Measurements from ENCODE around the gene OAF.
"Not testable (repeated sequence)": the region's sequence is repeated elsewhere in the genome, so short reads cannot be mapped to it uniquely, and the experiment has no call there.

Gene OAF

DNA sequence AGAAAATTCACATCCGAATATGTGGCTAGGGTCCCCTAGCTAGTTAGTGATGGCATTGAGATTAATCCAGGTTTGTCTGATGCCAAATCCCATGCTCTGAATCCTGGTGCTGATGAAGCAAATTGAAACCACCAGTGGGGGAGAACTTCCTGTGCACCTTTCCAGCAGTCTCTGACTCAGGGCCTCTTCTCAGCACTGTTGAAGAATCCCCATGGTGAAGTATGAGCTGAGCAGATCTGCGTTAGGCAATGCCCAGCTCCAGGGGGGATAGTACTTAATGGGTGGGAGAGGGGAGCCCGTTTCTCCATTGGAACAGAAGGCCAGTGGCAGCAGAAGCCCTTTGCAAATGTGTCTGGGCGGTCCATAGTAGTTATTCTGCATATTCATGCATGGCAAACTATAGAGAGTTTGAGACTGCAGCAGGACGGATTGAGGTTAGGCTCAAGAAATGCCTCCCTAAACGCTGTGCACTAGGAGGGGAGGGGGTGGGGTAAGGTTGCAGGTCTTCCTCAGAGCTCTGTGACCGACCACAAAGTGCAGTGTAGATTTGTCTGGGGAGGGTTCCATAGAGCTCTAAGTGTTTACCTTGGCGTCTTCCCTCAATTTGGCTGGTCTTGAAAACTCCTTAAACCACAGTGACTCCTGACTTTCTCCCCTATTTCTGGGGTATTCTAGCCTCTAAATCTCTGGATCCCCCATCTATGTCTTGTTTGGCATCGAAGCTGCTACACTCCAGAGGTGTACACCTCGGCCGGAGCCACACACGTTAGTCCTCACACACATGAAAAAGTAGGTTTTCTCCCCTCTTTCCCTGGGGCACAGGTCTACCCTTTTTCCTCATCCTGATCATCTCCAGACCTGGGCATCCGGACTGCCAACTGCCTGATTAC, 33.9 kb downstream of the OAF start:
- no peak for DNase-seq

DNA sequence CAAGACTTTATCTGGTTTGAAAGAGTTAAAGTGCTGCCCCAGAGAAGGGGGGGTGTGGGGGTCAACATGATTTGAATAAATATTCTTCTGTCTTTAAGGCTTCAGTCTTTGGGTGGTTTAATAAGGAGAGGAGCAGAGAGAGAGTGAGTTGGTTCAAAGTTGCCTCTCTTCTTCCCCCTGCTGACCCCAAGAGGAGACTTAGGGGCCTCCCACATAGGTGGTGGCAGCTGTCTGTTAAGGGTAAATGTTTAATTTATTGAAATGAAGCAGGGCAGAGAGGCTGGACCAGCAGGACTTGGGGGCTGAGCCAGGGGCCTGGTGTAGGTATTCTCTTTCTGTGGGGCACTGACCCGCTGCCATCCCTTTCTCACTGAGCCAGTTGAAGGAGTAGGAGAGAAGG, 34.6 kb downstream of the OAF start:
- DNase-seq, result no peak

DNA sequence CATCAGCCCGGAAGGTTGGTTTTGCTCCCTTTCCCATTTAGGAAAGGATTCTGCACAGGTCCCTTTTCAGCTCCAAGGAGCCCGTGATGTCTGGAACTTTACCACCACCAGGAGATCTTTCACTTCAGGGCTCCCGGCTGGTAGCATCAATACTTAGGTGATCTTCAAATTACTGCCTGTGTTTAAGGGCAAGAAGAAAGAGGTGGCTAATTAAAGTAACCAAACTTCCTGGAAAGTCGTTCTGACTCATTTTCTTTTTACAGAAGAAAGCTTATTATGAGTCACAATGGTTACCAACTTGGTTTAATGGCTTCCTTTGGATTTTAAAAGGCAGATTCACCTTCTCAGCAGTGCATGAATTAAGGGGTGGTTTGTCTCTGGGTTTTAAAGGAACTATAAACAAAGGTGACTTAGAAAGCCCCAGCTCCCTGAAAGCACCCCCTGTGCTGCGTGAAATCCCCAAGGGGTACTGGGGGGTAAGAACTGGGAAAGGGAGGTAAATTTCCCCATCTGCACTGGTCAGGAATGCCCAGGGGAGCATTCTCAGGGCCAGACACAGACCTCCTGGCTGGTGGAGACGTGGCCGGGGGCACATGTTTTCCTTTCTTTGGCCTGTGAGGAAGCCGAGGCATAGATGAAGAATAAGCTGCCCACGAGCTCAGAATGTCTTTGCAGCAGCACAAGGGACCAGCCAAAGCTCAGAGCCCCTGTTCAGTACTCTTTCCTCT, 37.9 kb downstream of the OAF start:
- no peak for DNase-seq

DNA sequence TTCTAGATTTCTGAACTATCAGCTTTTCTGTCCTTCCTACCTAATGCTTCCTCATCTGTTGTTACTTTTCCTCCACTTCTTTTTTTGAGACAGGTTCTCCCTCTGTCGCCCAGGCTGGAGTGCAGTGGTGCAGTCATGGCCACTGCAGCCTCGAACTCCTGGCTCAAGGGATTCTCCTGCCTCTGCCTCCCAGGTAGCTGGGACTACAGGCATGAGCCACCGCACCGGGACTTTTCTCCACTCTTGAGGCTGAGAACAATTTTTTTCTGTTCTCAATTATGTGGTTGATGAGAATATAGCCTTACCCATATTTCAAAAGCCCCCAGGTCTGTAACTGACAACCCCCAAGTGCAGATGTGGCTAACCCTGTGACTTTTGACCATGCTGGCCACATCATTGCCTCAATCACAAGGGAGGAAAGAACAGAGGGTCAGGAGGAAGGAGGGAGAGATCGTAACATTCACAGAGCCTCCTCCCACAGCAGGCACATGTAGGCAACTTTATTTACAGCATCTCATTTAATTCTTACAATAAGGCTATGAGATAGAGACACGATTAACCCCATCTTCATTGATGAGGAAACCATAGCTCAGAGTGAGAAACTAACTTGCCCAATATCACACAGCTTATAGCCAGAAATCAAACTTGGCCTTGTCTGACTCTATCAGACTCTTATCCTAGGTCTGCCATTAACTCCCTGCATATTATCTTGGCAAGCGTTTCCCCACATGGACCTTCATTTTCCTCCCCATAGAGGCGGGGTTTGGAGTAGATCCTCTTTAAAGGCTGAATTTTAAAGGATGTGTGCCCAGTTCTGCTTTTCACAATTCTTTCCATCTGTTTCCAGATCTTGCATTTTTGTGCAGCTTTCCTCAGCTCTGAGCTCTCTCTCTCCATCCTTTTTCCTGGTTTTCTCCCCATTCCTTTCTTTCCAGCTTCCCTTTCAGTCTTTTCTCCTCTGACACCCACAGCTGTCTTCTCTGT, 38.7 kb downstream of the OAF start:
- no peak for DNase-seq

DNA sequence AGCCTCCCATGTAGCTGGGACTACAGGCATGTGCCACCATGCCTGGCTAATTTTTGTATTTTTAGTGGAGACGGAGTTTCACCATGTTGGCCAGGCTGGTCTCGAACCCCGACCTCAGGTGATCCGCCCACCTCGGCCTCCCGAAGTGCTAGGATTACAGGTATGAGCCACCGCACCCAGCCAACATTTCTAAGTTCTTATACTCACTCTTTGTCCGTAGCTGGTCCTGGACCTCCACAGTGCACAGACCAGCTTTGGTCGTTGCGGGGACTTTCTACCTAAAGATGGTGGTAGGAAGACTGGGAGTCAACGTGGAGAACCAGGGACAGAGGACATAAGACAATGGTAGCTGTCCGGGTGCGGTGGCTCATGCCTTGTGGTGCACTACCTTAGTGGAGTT, 42.5 kb downstream of the OAF start:
- DNase-seq, result not testable (repeated sequence)

DNA sequence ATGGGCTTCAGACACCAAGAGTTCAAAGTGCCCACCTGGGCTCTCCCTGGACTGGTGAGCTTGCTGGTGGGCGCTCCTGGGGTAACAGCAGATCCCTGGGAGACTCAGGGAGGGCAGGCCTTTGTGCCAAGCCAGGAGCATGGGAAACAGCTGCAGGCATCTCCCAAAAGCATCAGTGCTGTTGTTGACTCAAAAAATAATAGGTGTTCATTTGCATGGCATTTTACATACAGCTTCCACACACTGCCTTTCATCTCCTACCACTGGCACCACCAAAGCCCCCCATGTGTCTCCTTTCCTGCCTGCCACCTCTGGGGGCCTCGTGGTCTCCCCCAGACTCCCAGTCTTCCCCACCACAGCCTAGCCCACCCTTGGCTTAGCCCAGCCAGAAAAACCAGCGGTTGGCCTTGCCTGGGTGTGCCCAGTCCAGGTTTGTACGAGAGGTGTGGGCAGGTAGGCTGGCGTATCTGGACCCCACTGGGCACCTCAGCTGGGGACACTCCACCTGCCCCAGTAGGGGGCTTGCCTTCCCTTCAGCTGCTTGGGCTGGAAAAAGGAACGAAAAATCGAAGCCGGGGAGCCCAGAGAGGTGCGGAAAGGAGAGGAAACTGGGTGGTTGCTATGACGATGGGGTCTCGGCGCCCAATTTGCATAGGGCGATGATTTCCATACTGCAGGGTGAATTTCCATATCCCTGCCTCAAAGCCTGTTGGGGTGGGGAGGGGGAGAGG, 44.1 kb downstream of the OAF start:
- no peak for DNase-seq

DNA sequence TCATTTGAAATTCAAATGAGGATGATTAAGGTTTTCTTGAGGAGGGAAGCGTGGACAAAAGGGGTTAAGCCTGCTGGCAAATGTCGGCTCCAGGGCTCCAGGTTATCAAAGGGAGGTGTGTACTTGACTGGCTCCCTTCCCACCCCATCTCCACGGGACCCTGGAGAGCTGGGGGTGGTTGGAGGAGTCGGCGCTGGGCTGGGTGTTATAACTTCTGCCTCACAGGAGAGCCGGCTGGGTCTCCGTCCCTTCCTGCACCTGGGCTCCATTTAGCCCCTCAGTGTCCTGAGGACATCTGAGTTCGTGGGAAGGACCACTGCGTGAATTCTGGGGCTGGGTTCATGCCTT, 44.7 kb downstream of the OAF start:
- no peak for DNase-seq

DNA sequence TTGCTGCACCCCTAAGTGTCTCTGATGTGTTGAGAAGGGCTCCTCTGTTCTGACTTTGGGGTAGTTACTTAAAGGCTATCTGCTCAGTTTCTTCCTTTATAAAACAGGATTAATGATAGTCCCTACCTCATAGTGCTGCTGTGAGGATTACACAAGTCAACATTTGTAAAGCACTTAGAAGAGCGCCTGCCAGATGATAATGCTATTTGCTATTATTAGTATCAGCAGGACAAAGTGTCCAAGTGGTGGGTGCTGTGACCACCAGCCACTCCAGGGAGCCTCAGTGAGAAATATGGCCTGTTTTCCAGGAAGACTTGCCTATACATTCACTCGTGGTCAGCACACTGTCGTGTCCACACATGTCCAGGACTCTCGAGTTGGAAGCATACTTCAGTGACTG, 45.3 kb downstream of the OAF start:
- no peak for DNase-seq

DNA sequence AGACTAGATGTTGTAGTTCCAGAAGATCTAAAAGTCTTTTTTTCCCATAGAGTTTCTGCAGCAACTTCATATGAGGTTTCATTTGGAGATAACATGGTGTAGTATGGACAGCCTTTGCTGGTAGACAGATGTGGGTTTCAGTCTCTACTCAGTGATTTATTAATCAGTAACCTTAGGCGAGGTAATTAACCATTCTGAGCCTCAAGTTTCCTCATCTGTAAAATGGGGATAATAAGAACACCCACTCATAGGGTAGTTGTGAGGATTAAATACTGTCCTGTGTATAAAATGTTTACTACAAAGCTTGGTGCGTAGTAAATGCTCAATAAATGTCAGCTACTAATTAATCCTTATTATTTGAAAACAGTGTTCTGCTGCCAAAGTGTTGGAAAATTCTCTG, 45.9 kb downstream of the OAF start:
- no peak for DNase-seq

DNA sequence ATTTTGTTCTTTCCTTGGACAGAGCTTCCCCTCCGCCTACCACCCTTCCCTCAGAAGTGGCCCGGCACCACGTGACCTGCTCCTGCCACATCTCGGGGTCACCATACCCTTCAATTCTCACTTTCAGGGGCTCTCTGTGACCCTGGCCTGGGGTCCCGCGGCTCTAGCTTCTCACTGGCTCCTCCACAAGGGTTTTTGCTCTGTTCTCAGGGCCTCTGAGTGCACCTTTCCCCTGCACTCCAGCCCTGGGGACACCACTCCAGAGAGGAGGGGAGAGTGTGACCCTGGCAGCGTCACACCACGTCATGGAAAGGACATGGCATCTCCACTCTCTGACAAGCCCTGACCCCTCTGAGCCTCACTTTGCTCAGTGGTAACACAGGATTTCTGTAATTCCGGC, 46.5 kb downstream of the OAF start:
- DNase-seq, result no peak

DNA sequence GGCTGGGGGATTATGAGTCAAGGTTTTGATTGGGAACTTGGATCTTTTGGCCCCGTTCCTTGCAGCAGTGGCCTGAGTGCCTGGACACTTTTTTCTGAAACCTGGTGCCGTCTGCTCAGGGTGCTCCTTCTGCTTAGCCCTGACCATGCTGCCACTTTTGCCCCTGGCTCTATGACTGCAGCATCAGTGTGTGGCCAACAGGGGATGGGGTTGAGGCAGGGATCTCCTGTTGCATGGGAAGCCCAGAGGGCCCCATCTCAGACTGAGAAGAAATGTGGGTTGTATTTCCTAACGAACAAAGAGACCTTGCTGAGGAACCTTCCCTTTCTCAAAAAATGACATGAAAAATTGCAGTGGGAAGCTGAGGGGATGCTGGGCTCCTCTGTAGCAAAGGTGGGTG, 47.8 kb downstream of the OAF start:
- DNase-seq, result no peak

DNA sequence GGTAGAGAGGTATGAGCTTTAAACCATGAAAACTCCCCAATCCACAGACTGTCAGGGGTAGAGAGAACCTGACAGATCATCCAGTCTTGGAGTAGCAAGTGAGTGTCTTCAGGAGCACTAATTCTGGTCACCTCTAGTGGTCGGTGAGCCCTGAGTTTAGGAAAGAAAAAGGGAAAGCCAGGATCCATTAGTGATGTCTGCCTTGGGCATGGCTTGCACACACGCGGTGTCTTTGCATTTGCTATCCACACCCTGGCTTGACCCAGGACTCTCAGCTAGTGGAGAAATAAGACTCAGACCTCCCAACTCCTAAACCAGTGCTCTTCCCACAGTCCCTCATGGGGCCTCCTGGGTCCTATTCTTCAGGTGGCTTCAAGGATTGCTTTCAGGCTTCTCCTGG, 48.4 kb downstream of the OAF start:
- no peak for DNase-seq

DNA sequence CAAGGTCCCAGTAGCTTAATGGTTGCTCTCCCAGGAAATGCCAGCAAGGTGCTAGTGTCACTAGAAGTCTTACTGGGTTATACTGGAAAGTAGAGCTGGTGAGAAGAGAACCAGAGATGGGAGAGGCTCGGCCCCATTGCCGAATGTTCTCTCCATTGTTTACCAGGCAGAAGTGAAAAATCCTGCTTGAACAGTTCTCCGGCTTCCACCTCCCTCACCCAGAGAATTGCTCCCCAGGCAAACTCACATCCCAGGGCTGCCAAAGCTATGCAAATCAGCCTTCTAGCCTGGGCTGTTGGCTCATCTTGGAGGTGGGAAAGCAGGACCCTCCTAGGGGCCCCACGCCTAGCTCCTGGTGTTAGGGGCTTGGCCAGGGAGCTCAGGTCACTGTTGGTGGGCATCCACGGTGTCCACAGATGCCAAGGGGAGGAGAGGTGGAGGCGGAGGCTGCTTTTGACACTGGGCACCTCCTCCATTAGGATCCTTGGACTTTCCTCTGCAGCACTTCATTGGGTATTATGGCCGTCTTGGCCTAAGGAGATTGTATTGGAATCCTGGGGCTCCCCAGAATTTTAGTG, 49.2 kb downstream of the OAF start:
- no peak for DNase-seq

DNA sequence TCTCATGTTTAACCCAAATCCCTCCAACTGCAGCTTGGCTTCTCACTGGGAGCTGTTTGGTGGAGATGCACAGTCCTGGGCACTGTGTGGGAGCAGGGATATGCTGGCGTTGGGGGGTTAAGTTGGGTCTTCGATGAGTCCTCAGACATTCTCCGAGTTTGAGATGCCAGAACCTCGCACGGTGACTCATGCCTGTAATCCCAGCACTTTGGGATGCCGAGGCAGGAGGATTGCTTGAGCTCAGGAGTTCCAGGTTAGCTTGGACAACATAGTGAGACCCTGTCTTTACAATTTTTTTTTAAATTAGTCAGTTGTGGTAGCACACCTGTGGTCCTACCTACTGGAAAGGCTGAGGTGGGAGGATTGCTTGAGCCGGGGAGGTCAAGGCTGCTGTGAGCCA, 49.8 kb downstream of the OAF start:
- DNase-seq, result no peak

DNA sequence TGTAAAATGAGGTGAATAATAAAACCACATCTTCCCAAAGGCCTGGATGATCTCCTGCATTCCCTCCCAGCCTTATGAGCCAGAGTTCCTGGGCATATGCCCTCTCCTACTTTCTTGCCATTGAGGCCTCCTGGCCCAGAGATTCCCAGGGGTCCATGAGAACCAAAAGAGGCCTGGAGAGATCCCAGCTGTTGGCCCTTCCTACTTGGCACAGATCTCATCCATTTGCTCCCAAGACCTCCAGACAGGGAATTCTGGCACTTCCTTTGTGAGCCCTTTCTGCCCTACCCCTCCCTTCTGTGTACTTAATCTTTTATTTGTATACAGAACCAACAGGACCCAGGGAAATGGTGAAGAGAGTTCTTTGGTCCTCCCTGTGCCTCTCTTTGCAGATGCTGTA, 50.5 kb downstream of the OAF start:
- no peak for DNase-seq

DNA sequence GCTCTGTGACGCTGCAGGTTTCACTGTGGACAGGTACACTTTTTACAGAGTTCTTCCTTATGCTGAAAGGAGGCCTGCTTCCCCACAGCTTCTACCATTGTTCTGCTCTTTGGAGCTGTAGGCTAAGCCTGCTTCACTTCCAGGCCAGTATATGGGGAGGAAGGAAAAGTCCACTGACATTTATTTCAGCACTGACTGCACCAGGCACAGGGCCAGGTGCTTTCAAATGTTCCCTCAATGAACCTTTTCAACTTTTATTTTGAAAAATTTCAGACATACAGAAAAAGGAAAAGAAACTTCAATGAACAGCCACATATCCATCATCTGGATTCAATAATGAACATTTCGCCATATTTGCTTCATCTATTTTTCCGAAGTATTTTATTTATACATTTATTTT, 51.1 kb downstream of the OAF start:
- DNase-seq, result no peak

DNA sequence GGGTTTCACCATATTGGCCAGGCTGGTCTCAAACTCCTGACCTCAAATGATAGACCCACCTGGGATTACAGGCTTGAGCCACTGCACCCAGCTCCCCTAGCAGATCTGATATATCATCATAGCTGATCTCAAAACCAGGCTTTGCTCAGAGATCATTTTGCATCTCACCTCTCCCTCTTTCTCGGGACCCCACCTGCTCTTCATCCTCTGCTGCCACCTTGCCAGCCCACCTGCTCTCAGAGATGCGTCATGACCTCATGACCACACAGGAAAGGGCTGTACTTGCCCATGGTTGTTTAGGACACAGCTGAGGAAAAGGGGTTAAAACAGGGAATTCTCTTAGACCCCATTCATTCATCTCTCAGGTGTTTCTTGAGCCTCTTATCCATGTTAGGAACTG, 56.5 kb downstream of the OAF start:
- no peak for DNase-seq

DNA sequence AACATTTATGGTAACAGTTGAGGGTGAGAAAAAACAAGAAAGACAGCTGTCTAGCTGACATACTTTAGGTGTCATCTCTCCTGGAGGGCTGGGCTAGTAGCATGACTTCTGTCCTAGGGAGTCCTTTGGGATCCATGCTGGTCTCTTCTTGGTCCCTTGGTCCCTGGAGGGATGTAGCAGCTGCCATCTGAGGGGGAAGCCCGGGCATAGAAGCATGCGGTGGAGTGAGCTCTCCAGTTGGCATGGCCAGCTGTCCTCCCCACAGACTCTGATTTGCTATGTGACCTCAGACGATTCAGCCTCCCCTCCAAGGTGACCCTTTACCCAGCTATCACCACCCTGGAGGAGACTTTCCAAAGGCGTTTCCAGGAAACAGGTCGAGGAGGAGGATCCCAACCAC, 57.9 kb downstream of the OAF start:
- DNase-seq, result no peak

DNA sequence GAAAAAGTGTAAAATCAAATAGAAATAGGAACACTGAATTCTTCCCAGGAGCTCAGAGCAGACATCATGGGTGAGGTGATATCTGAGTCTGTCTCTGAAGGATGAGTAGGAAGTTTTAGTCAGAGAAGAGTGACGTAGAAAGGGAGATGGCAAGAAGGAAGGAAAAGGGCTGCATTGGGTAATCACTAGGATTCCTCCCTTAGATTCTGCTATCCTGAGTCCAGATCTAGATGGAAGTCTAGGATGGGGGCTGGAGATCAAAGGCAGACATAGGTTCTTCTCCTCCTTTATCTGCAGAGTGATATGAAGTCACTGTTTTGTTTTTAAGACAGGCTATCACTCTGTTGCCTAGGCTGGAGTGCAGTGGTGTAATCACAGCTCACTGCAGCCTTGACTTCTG, 59.6 kb downstream of the OAF start:
- DNase-seq, result no peak

DNA sequence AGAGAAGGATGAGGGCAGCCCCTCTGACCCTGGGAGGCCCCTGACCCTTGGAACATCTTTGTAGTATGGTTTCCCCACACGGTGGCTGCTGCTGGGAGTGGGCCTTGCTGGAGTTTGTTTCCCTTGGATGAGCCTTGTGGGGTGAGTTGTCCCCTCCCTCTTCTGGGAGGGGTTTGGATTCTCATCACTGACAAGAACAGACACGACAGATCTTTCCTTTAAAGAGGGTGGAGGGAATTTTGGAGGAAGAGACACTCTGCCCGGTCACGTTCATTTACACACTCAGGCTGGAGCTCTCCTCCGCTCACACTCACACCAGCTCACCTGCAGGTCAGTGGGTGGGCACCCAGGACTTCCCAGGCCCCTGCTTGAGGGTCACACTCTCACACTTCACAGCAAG, 60.8 kb downstream of the OAF start:
- DNase-seq, result no peak

DNA sequence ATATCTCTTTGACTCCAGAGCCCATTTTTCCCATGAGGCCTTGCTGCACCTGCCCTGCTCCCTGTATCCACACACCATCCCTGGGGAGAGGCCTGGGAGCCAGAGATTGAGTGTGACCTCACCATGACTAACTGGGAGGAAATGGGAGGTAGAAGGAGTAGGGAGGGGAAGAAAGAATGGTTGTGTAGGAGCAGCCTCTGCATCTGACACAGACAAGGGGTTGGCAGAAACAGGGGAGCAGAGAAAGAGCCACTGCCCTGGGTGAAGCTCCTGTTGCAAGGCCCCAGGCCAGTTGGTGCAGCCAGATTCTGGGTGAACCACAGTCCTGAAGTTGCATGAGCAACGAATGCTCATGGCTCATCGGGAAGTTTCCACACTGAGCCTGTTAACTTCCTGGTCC, 61.5 kb downstream of the OAF start:
- DNase-seq, result no peak

DNA sequence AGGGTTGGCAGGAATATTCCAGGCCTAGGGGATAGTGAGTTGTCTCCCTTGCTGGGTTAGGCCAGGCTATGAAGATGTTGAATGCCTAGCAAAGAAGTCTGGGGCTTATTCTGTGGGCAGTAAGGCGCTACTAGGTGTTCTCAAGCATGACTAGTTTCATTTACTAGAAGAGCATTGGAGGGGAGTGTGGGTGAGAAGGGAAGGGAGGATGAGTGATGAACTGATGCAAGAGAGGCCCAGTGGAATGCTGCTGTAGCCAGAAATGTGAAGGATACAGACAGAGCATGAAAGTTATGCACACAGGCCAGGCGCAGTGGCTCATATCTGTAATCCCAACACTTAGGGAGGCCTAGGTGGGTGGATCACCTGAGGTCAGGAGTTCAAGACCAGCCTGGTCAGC, 62.6 kb downstream of the OAF start:
- no peak for DNase-seq
